H9 (cell line): Measurements from ENCODE around the gene CRYBA2. TPM values are rescaled to one million over a fixed set of nuclear protein-coding genes. Genes with fewer than 3 reads are reported as not detected.

Source experiments
- DNase-seq: peaks from one replicate; pipeline ENCODE4 v3.0.0-alpha.2; 2017
- H2AFZ ChIP-seq: one replicate; pipeline ENCODE4 v1.6.1; 2013; ENCODE audit warnings: mild to moderate bottlenecking, low read length, control low read depth, moderate library complexity
- H2AK5ac ChIP-seq: 2 replicates; pipeline ENCODE4 v1.6.1; 2013; ENCODE audit warnings: low read length, control low read depth, mixed read lengths; ENCODE audit not compliant: insufficient read length
- H2BK120ac ChIP-seq: one replicate; pipeline ENCODE4 v1.6.1; 2013; ENCODE audit warnings: low read depth, mild to moderate bottlenecking, low read length, control low read depth, inconsistent platforms; ENCODE audit not compliant: poor library complexity, severe bottlenecking
- H2BK12ac ChIP-seq: 2 replicates; pipeline ENCODE4 v1.6.1; 2013; ENCODE audit warnings: low read length, control low read depth, mixed read lengths, low read depth; ENCODE audit not compliant: insufficient read length
- H2BK15ac ChIP-seq: 2 replicates; pipeline ENCODE4 v1.6.1; 2013; ENCODE audit warnings: low read depth, low read length, control low read depth
- H2BK20ac ChIP-seq: one replicate; pipeline ENCODE4 v1.6.1; 2013; ENCODE audit warnings: low read depth, mild to moderate bottlenecking, low read length, control low read depth, inconsistent platforms; ENCODE audit not compliant: poor library complexity, severe bottlenecking
- H2BK5ac ChIP-seq: 2 replicates; pipeline ENCODE4 v1.6.1; 2013; ENCODE audit warnings: low read length, control low read depth, mixed read lengths; ENCODE audit not compliant: insufficient read length
- H3K14ac ChIP-seq: 2 replicates; pipeline ENCODE4 v1.6.1; 2013; ENCODE audit warnings: low read length, control low read depth; ENCODE audit not compliant: insufficient read depth
- H3K18ac ChIP-seq: 2 replicates; pipeline ENCODE4 v1.6.1; 2013; ENCODE audit warnings: low read depth, mild to moderate bottlenecking, mixed read lengths, low read length, control low read depth; ENCODE audit not compliant: insufficient read length
- H3K23ac ChIP-seq: 2 replicates; pipeline ENCODE4 v1.6.1; 2013; ENCODE audit warnings: low read length, control low read depth, mixed read lengths, low read depth; ENCODE audit not compliant: insufficient read length
- H3K23me2 ChIP-seq: 2 replicates; pipeline ENCODE4 v1.6.1; 2013; ENCODE audit warnings: low read depth, mild to moderate bottlenecking, mixed read lengths, low read length, control low read depth; ENCODE audit not compliant: insufficient read length, poor library complexity, severe bottlenecking
- H3K27ac ChIP-seq: 2 replicates; pipeline ENCODE4 v1.5.1; 2013; ENCODE audit warnings: low read length, control low read depth, mixed read lengths, low read depth; ENCODE audit not compliant: insufficient read length
- H3K27me3 ChIP-seq: 2 replicates; pipeline ENCODE4 v1.6.1; 2013; ENCODE audit warnings: low read length, control low read depth, inconsistent platforms; ENCODE audit not compliant: insufficient read depth
- H3K4ac ChIP-seq: 2 replicates; pipeline ENCODE4 v1.6.1; 2013; ENCODE audit warnings: low read depth, mild to moderate bottlenecking, control low read depth, inconsistent platforms, low read length, moderate library complexity
- H3K4me1 ChIP-seq: 2 replicates; pipeline ENCODE4 v1.6.1; 2013; ENCODE audit warnings: low read length, control low read depth, inconsistent platforms; ENCODE audit not compliant: insufficient read depth
- H3K4me2 ChIP-seq: 2 replicates; pipeline ENCODE4 v1.6.1; 2013; ENCODE audit warnings: low read length, control low read depth, mixed read lengths; ENCODE audit not compliant: insufficient read length, insufficient read depth
- H3K56ac ChIP-seq: 2 replicates; pipeline ENCODE4 v1.6.1; 2013; ENCODE audit warnings: low read depth, mild to moderate bottlenecking, mixed read lengths, low read length, control low read depth; ENCODE audit not compliant: insufficient read length
- H3K79me1 ChIP-seq: 2 replicates; pipeline ENCODE4 v1.6.1; 2013; ENCODE audit warnings: low read depth, mild to moderate bottlenecking, moderate library complexity, low read length, control low read depth, inconsistent platforms; ENCODE audit not compliant: insufficient read depth, poor library complexity, severe bottlenecking
- H3K79me2 ChIP-seq: 2 replicates; pipeline ENCODE4 v1.6.1; 2013; ENCODE audit warnings: low read length, control low read depth, inconsistent platforms; ENCODE audit not compliant: insufficient read depth
- H3K9ac ChIP-seq: 2 replicates; pipeline ENCODE4 v1.6.1; 2013; ENCODE audit warnings: low read length, control low read depth, mixed read lengths; ENCODE audit not compliant: insufficient read length; ENCODE audit errors: extremely low read depth
- H3K9me3 ChIP-seq: one replicate; pipeline ENCODE4 v1.6.1; 2013; ENCODE audit warnings: low read depth, low read length, inconsistent platforms; ENCODE audit not compliant: control insufficient read depth
- H3T11ph ChIP-seq: one replicate; pipeline ENCODE4 v1.6.1; 2013; ENCODE audit warnings: mild to moderate bottlenecking, low read length, control low read depth, inconsistent platforms
- H4K20me1 ChIP-seq: one replicate; pipeline ENCODE4 v1.6.1; 2013; ENCODE audit not compliant: control insufficient read depth, insufficient read length, insufficient read depth
- H4K5ac ChIP-seq: 2 replicates; pipeline ENCODE4 v1.6.1; 2013; ENCODE audit warnings: low read depth, mild to moderate bottlenecking, mixed read lengths, low read length, control low read depth; ENCODE audit not compliant: insufficient read length
- H4K8ac ChIP-seq: replicated peaks from 2 replicates; pipeline ENCODE4 v1.6.1; 2013; ENCODE audit warnings: low read length, control low read depth, mixed read lengths, low read depth; ENCODE audit not compliant: insufficient read length
- H4K91ac ChIP-seq: 2 replicates; pipeline ENCODE4 v1.6.1; 2013; ENCODE audit warnings: low read depth, mild to moderate bottlenecking, moderate library complexity, mixed read lengths, low read length, control low read depth; ENCODE audit not compliant: insufficient read length
- H3K27ac Mint-ChIP-seq, 3 experiments: 2 replicates in 2 of 3; 3 replicates in 1 of 3; pipeline ENCODE4 v1.8.0; 2020 to 2021; ENCODE audit warnings: mixed read lengths in 3 of 3, mild to moderate bottlenecking in 1 of 3, moderate library complexity in 1 of 3
- H3K27me3 Mint-ChIP-seq: 2 replicates; pipeline ENCODE4 v1.8.0; 2021; ENCODE audit warnings: low read depth, mild to moderate bottlenecking, moderate library complexity, mixed read lengths
- H3K36me3 Mint-ChIP-seq, 3 experiments: 2 replicates in 2 of 3; 3 replicates in 1 of 3; pipeline ENCODE4 v1.8.0; 2020 to 2021; ENCODE audit warnings: low read depth in 3 of 3, mixed read lengths in 3 of 3; ENCODE audit not compliant: insufficient read depth in 1 of 3
- H3K4me1 Mint-ChIP-seq, 2 experiments: 2 replicates each; pipeline ENCODE4 v1.8.0; 2020; ENCODE audit warnings: mixed read lengths in 2 of 2
- H3K4me3 Mint-ChIP-seq, 2 experiments: 2 replicates in 1 of 2; 3 replicates in 1 of 2; pipeline ENCODE4 v1.8.0; 2020 to 2021; ENCODE audit warnings: mild to moderate bottlenecking in 2 of 2, mixed read lengths in 2 of 2, moderate library complexity in 1 of 2
- H3K9me3 Mint-ChIP-seq, 2 experiments: 2 replicates in 1 of 2; 3 replicates in 1 of 2; pipeline ENCODE4 v1.8.0; 2020; ENCODE audit warnings: mild to moderate bottlenecking in 2 of 2, mixed read lengths in 2 of 2, moderate library complexity in 1 of 2
- CTCF ChIP-seq: fragments of 200-600 bp; sonication (generic); conservative IDR thresholded peaks from 3 replicates; pipeline ENCODE4 v1.8.0; 2021; ENCODE audit warnings: antibody characterized with exemption, mild to moderate bottlenecking
- WGBS: extraction: QIAGEN DNeasy Blood & Tissue Kit; methylation state at CpG from one replicate; pipeline ENCODE4 v1.1.7; 2013; ENCODE audit warnings: missing lambda C conversion rate, low lambda C conversion rate, mixed read lengths; ENCODE audit not compliant: insufficient read length; ENCODE audit errors: extremely low coverage; 5-methylcytosine and 5-hydroxymethylcytosine counted together
- total RNA-seq: library from RNA; stranded (reverse); gene quantifications from 2 replicates; pipeline ENCODE4 v1.2.1, GENCODE V29; 2021

CRYBA2 gene
- total RNA-seq, 1 experiment from 2014 or later: not detected

- Histone ChIP-seq H3K56ac (no peak overlapping the region), H3K9ac (no peak overlapping the region), H4K91ac (no peak overlapping the region), H3K23ac (no peak overlapping the region), H3K79me2 (no peaks in the 10 kb centered on the region), H3K27me3 (no peaks in the 10 kb centered on the region), H2BK5ac (no peak overlapping the region), H2BK12ac (no peak overlapping the region), H2BK20ac (no peak overlapping the region), H3K18ac (no peak overlapping the region), H3T11ph (no peak overlapping the region), H3K79me1 (no peaks in the 10 kb centered on the region), H3K14ac (no peak overlapping the region; the same call in 1 of the 2 replicates), H2BK15ac (no peak overlapping the region), H3K27ac (no peak overlapping the region), H3K9me3 (no peaks in the 10 kb centered on the region), H3K4me1 (no peaks in the 10 kb centered on the region), H3K23me2 (no peaks in the 10 kb centered on the region), H4K5ac (no peak overlapping the region), H2AFZ (no peak overlapping the region), H3K4me2 (no peak overlapping the region), H4K20me1 (no peaks in the 10 kb centered on the region), H4K8ac (no peak overlapping the region), H3K4ac (no peak overlapping the region), H2BK120ac (no peak overlapping the region), H2AK5ac (no peak overlapping the region)
- DNase-seq: no peak
- no CpG with 5 or more reads among the region's 21 CpGs for WGBS
- H3K27me3 Mint-ChIP-seq: peaks cover 28% of the 10 kb centered on the region
- no peak overlapping the region for H3K27ac Mint-ChIP-seq
- H3K4me3 Mint-ChIP-seq: no peak overlapping the region
- H3K4me1 Mint-ChIP-seq: peaks cover 4% of the 10 kb centered on the region in 2 experiments
- no peak for TF ChIP-seq CTCF
- H3K9me3 Mint-ChIP-seq: no peaks in the 10 kb centered on the region
- H3K36me3 Mint-ChIP-seq: no peaks in the 10 kb centered on the region
Observed at GRCh38 chr2:219031005-219031738, 38.0 kb upstream of the CRYBA2 start.
